ENCODE results near the gene SOX6. TPM values are rescaled to one million over a fixed set of nuclear protein-coding genes. Genes with fewer than 3 reads are reported as not detected.

The SOX6 gene
- total and polyA plus RNA-seq, 12 donors: 0.71 to 13.9 (median 6.7) TPM

GRCh38 chr11:16261836-16262644 is 94.3 kb downstream of the SOX6 start:
- intact Hi-C loops (cut with DNase I): no loop called here
- no peak for DNase-seq
- Histone ChIP-seq H3K36me3 (replicated peaks in 1 of 2) (no peaks in the 10 kb centered on the region), H3K9me3 (replicated peaks in 1 of 3) (no peaks in the 10 kb centered on the region), H3K27me3 (no peaks in the 10 kb centered on the region), H3K4me3 (no peak overlapping the region), H3K4me1 (replicated peaks in 1 of 2) (no peaks in the 10 kb centered on the region), H3K27ac (no peak overlapping the region)
- TF ChIP-seq CTCF (IDR thresholded peaks at IDR 0.05): no peak
- no peak for TF ChIP-seq POLR2A (IDR thresholded peaks at IDR 0.05)
- 69 to 85% (median 80%) methylated on average over 3 of the region's 3 CpGs for WGBS, 4 donors

- Histone ChIP-seq H3K9me3 (replicated peaks in 1 of 3) (no peaks in the 10 kb centered on the region), H3K27me3 (no peaks in the 10 kb centered on the region), H3K4me3 (no peak overlapping the region), H3K4me1 (replicated peaks in 1 of 2) (no peaks in the 10 kb centered on the region), H3K27ac (no peak overlapping the region), H3K36me3 (replicated peaks in 1 of 2) (no peaks in the 10 kb centered on the region)
- DNase-seq: no peak
- TF ChIP-seq CTCF (IDR thresholded peaks at IDR 0.05): peak in 2 of 6 experiments; percentile 7 to 10
- no peak for TF ChIP-seq POLR2A (IDR thresholded peaks at IDR 0.05)
- WGBS, 4 donors: 60 to 69% (median 65%) methylated on average over 4 of the region's 4 CpGs
- intact Hi-C loops (cut with DNase I): no loop called here
These were observed 104.0 kb downstream of the SOX6 start for GRCh38 chr11:16252373-16252772.

GRCh38 chr11:16248248-16248647 is 108.1 kb downstream of the SOX6 start:
- intact Hi-C loops (cut with DNase I): no loop called here

GRCh38 chr11:16242806-16243205 is 113.5 kb downstream of the SOX6 start:
- Histone ChIP-seq H3K4me3 (no peak overlapping the region), H3K36me3 (replicated peaks in 1 of 2) (no peaks in the 10 kb centered on the region), H3K27me3 (no peaks in the 10 kb centered on the region), H3K4me1 (replicated peaks in 1 of 2) (no peaks in the 10 kb centered on the region), H3K9me3 (replicated peaks in 1 of 3) (peaks cover 0 to 8% (median 0%) of the 10 kb centered on the region in 3 donors), H3K27ac (no peak overlapping the region)
- intact Hi-C loops (cut with DNase I): no loop called here
- 68 to 87% (median 80%) methylated on average over 2 of the region's 2 CpGs for WGBS, 4 donors
- DNase-seq: no peak
- TF ChIP-seq CTCF (IDR thresholded peaks at IDR 0.05) (no peak), POLR2A (IDR thresholded peaks at IDR 0.05) (no peak)

More at GRCh38 chr11:16248248-16248647, 108.1 kb downstream of the SOX6 start:
- no peaks in the 10 kb centered on the region for H3K4me1 ChIP-seq (replicated peaks in 1 of 2)
- no peak overlapping the region for H3K27ac ChIP-seq
- whole genome bisulfite sequencing, 4 donors: 64 to 88% (median 79%) methylated on average over 1 to 2 of the region's 2 CpGs
- no peaks in the 10 kb centered on the region for H3K36me3 ChIP-seq (replicated peaks in 1 of 2)
- H3K4me3 ChIP-seq: no peak overlapping the region
- H3K9me3 ChIP-seq (replicated peaks in 1 of 3): peaks cover 0 to 8% (median 0%) of the 10 kb centered on the region in 3 donors
- DNase-seq: no peak
- TF ChIP-seq CTCF (IDR thresholded peaks at IDR 0.05) (no peak), POLR2A (IDR thresholded peaks at IDR 0.05) (no peak)
- H3K27me3 ChIP-seq: no peaks in the 10 kb centered on the region
